COR-L47 (cell line): ENCODE results near the gene HSPBP1.

Source experiments
- DNase-seq: peaks from one replicate; lab custom pipeline; 2025; lab: John Stamatoyannopoulos, UW

Gene HSPBP1

DNA sequence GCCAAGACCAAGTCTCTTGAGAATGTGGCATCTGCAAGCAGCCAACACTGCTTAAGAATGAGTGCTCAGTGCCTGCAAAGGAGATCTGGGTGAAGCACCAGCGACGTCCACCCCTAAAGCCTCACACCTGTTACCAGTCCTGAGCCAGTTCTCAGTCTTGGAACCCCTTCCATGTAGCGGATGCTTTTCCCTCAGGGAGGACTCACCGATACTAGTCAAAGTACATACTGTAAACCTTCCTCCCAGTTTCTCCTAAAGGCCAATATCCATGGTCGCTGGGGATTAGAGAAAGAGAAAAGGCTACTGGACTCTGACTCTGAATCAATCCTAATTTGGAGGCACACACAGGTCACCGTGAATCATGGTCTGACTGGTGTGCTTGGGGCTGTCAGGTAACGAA, 66.4 kb downstream of the HSPBP1 start:
- no peak for DNase-seq

DNA sequence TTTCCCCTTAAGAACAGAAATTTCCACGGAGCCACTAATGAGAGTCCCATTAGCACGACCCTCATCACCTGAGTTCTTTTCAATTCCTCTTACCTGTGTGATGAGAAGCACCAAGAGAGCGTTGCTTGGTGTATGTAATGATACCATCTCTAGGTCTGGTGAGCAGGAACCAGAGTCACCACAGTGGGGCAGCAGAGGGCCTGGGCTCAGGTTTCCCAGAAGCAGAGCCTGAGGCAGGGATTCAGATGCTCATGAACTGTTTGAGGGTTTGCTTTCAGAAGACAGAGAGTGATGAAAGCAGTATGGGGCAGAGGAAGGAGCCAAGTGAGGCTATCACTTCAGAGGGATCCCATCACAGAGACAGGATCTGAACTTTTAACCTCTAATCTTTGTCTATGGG, 67.5 kb downstream of the HSPBP1 start:
- no peak for DNase-seq
